Pancreas (tissue), 10 donors: ENCODE results near the gene VKORC1. TPM values are rescaled to one million over a fixed set of nuclear protein-coding genes. Genes with fewer than 3 reads are reported as not detected.

Source experiments
- ATAC-seq, 4 donors: fragments of 200-7000 bp; cut with Tn5 transposase; one replicate each; pipeline versions ENCODE4 v1.8.0 to v1.9.1; 2020; ENCODE audit warnings: mild to moderate bottlenecking in 4 of 4, moderate library complexity in 4 of 4
- DNase-seq, 6 donors: peaks; one replicate each; pipeline ENCODE4 v3.0.0-alpha.2; 2020
- FAIRE-seq: peaks from 2 replicates; lab custom pipeline; 2012; peaks lifted over from hg19 to GRCh38; lab: Jason Lieb, UNC
- H3K27ac ChIP-seq, 4 donors: fragments of 200-600 bp; sonication (generic); 1 replicate in 3 of 4; 2 replicates in 1 of 4; pipeline versions ENCODE4 v1.5.0 to v1.8.0; 2020
- H3K27me3 ChIP-seq, 4 donors: fragments of 200-600 bp; one replicate each; pipeline ENCODE4 v1.8.0; 2021
- H3K36me3 ChIP-seq, 3 donors: fragments of 200-600 bp; sonication (generic) in 1 of 3; one replicate each; pipeline versions ENCODE4 v1.5.0 to v1.8.0; 2020 to 2021
- H3K4me1 ChIP-seq, 3 donors: fragments of 200-600 bp; one replicate each; pipeline ENCODE4 v1.8.0; 2021
- H3K4me3 ChIP-seq, 4 donors: fragments of 200-600 bp; sonication (generic) in 2 of 4; one replicate each; pipeline versions ENCODE4 v1.5.0 to v1.8.0; 2020 to 2021
- H3K9me3 ChIP-seq, 4 donors: fragments of 200-600 bp; one replicate each; pipeline ENCODE4 v1.8.0; 2021
- CTCF ChIP-seq, 4 donors: fragments of 200-600 bp; sonication (generic) in 3 of 4; IDR thresholded peaks; one replicate each; pipeline versions ENCODE4 v1.5.0 to v1.8.0; 2021; ENCODE audit warnings: antibody characterized with exemption in 4 of 4
- WGBS, 2 donors: extraction: QIAGEN DNeasy Blood & Tissue Kit; methylation state at CpG; one replicate each; pipeline ENCODE4 v1.1.7; 2013; 5-methylcytosine and 5-hydroxymethylcytosine counted together
- intact Hi-C, 3 donors: fragments of 100-400 bp; cut with DNase I; formaldehyde crosslinking; loops; one replicate each; pipeline versions ENCODE4 v1.11.1 to v1.14.2; 2022
- polyA plus RNA-seq, 2 donors: library from polyadenylated mRNA; stranded (reverse); fragments of 200-250 nt; gene quantifications; one replicate each; pipeline ENCODE4 v1.2.3, GENCODE V29; 2013
- total RNA-seq, 6 donors: library from RNA; stranded (reverse); fragmentation: NEBNext Ultra II Directional in 4 of 6; extraction: Animal tissue kit (Norgen Biotek cat#: 25700) in 4 of 6; gene quantifications; one replicate each; pipeline versions ENCODE4 v1.2.1 to v1.2.4, GENCODE V29; 2021 to 2023
- donor health status: healthy with polysubstance abuse.
- donor health status: DM: no; HTN: no; CAD: no; lungs with moderate emphysema.
- donor health status: DM: no; HTN: no; CAD: no.
- donor health status: control.
- donor health status: control.
- donor health status: Bipolar disorder and iron deficiency.
- donor health status: DM: yes; HTN: yes; CAD: no.
- donor health status: DM: no; HTN: no; CAD: no.
- donor health status: DM: no; HTN: no; CAD: no.
- donor health status: DM: yes; HTN: yes; CAD: no.

Gene VKORC1
- total and polyA plus RNA-seq, 8 donors: 37.7 to 90.9 (median 50.2) TPM

DNA sequence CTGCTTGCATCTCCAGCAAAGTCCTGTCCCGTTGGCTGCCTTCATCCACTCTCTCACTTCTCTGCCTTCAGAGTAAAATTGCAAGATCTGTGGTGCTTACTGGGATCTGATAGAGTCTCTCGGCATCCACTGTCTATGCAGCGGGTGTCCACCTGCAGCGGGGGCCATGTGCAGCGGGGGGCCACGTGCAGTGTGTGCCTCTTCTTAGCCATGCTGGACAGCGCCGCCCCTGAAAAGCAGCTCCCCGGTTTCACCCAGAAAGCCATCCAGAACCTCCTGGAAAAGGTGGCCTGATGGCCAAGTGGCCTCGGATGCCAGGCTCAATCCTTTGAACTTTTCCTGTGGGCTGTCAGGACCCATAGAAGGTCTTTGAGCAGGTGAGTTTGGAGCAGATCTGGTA lies 51.7 kb downstream of the VKORC1 start:
- intact Hi-C loops: no loop called here
- no peak overlapping the region for H3K4me3 ChIP-seq
- TF ChIP-seq CTCF (IDR thresholded peaks at IDR 0.05): no peak
- no peaks in the 10 kb centered on the region for H3K9me3 ChIP-seq
- no peaks in the 10 kb centered on the region for H3K27me3 ChIP-seq
- WGBS, 2 donors: 78 to 84% methylated on average over 10 of the region's 10 CpGs
- H3K36me3 ChIP-seq: peaks cover under 1 to 24% (median 8%) of the 10 kb centered on the region in 3 donors
- no peak overlapping the region for H3K27ac ChIP-seq
- H3K4me1 ChIP-seq: no peaks in the 10 kb centered on the region
- no peak for ATAC-seq
- FAIRE-seq: no peak
- no peak for DNase-seq

Other genes with a start within 250 kb of the VKORC1 start
- gene BCL7C, start 200.7 kb downstream of the VKORC1 start, total RNA-seq: 10 to 100 TPM in 4 of 6 donors, 1 to 10 TPM in 2; 9.2 to 14.1 (median 10.7) TPM
- 10 to 100 TPM; 22.3 to 29.3 TPM for gene BCL7C, start 200.7 kb downstream of the VKORC1 start, polyA plus RNA-seq
- 1 to 10 TPM; 1.6 to 3.2 (median 1.9) TPM for gene CTF1, start 198.2 kb downstream of the VKORC1 start, total RNA-seq
- 1 to 10 TPM; 2.5 to 2.9 TPM for gene CTF1, start 198.2 kb downstream of the VKORC1 start, polyA plus RNA-seq
- 10 to 100 TPM in 1 of 6 donors, 1 to 10 TPM in 5; 3.8 to 13.5 (median 4.6) TPM for gene FBXL19, start 171.2 kb downstream of the VKORC1 start, total RNA-seq
- gene FBXL19, start 171.2 kb downstream of the VKORC1 start, polyA plus RNA-seq: 10 to 100 TPM; 10.1 to 26.8 TPM
- gene ORAI3, start 145.7 kb downstream of the VKORC1 start, total RNA-seq: 10 to 100 TPM in 4 of 6 donors, 1 to 10 TPM in 2; 8.6 to 12.5 (median 11.4) TPM
- 10 to 100 TPM in 1 of 2 donors, 1 to 10 TPM in 1; 9.5 to 10.3 TPM for gene ORAI3, start 145.7 kb downstream of the VKORC1 start, polyA plus RNA-seq
- gene SETD1A, start 137.0 kb downstream of the VKORC1 start, total RNA-seq: 10 to 100 TPM in 1 of 6 donors, 1 to 10 TPM in 5; 6.5 to 10.6 (median 8.3) TPM
- 10 to 100 TPM; 12.8 to 17.9 TPM for gene SETD1A, start 137.0 kb downstream of the VKORC1 start, polyA plus RNA-seq
- gene HSD3B7, start 109.6 kb downstream of the VKORC1 start, total RNA-seq: 10 to 100 TPM; 14.2 to 32.1 (median 17.3) TPM
- gene HSD3B7, start 109.6 kb downstream of the VKORC1 start, polyA plus RNA-seq: 10 to 100 TPM; 16.6 to 28.4 TPM
- gene STX1B, start 84.2 kb downstream of the VKORC1 start, total RNA-seq: 1 to 10 TPM in 1 of 6 donors, under 1 TPM in 5; 0.16 to 1.4 (median 0.56) TPM
- 1 to 10 TPM in 1 of 2 donors, under 1 TPM in 1; 0.82 to 2.4 TPM for gene STX1B, start 84.2 kb downstream of the VKORC1 start, polyA plus RNA-seq
- 10 to 100 TPM; 22.2 to 48.9 (median 26.9) TPM for gene STX4, start 61.2 kb downstream of the VKORC1 start, total RNA-seq
- 10 to 100 TPM; 91.8 to 94.4 TPM for gene STX4, start 61.2 kb downstream of the VKORC1 start, polyA plus RNA-seq
- 1 to 10 TPM; 1.5 to 5.5 (median 3.3) TPM for gene ZNF668, start 20.6 kb downstream of the VKORC1 start, total RNA-seq
- gene ZNF668, start 20.6 kb downstream of the VKORC1 start, polyA plus RNA-seq: 1 to 10 TPM; 4.5 to 6.4 TPM
- 10 to 100 TPM in 1 of 6 donors, 1 to 10 TPM in 5; 5.6 to 12.6 (median 7.0) TPM for gene ZNF646, start 20.4 kb downstream of the VKORC1 start, total RNA-seq
- gene ZNF646, start 20.4 kb downstream of the VKORC1 start, polyA plus RNA-seq: 10 to 100 TPM in 1 of 2 donors, 1 to 10 TPM in 1; 3.9 to 10.7 TPM
- 1 to 10 TPM in 5 of 6 donors, under 1 TPM in 1; 0.52 to 2.1 (median 1.3) TPM for gene PRSS53, start 5.9 kb downstream of the VKORC1 start, total RNA-seq
- 1 to 10 TPM; 5.3 to 8.2 TPM for gene PRSS53, start 5.9 kb downstream of the VKORC1 start, polyA plus RNA-seq
- 10 to 100 TPM; 25.7 to 64.2 (median 37.0) TPM for gene BCKDK, start 13.6 kb upstream of the VKORC1 start, total RNA-seq
- gene BCKDK, start 13.6 kb upstream of the VKORC1 start, polyA plus RNA-seq: 10 to 100 TPM; 27.4 to 30.7 TPM
- gene KAT8, start 22.9 kb upstream of the VKORC1 start, total RNA-seq: 10 to 100 TPM; 31.5 to 40.7 (median 37.6) TPM
- 10 to 100 TPM; 56.0 to 71.7 TPM for gene KAT8, start 22.9 kb upstream of the VKORC1 start, polyA plus RNA-seq
- gene PRSS8, start 40.9 kb upstream of the VKORC1 start, total RNA-seq: 10 to 100 TPM; 32.5 to 89.3 (median 53.8) TPM
- gene PRSS8, start 40.9 kb upstream of the VKORC1 start, polyA plus RNA-seq: 10 to 100 TPM; 69.8 to 70.6 TPM
- 1 to 10 TPM in 2 of 6 donors, under 1 TPM in 4; 0.14 to 3.1 (median 0.79) TPM for gene PRSS36, start 55.3 kb upstream of the VKORC1 start, total RNA-seq
- gene PRSS36, start 55.3 kb upstream of the VKORC1 start, polyA plus RNA-seq: 1 to 10 TPM; 1.9 to 2.7 TPM
- gene FUS, start 85.3 kb upstream of the VKORC1 start, total RNA-seq: 100 to 1,000 TPM in 3 of 6 donors, 10 to 100 TPM in 3; 69.4 to 134 (median 89.7) TPM
- 100 to 1,000 TPM; 243 to 379 TPM for gene FUS, start 85.3 kb upstream of the VKORC1 start, polyA plus RNA-seq
- gene PYCARD, start 108.0 kb upstream of the VKORC1 start, total RNA-seq: 10 to 100 TPM in 2 of 6 donors, 1 to 10 TPM in 4; 3.3 to 27.3 (median 6.7) TPM
- gene PYCARD, start 108.0 kb upstream of the VKORC1 start, polyA plus RNA-seq: 10 to 100 TPM; 13.9 to 14.1 TPM
- under 1 TPM in 1 of 6 donors, not detected in 5; 0.12 TPM for gene TRIM72, start 119.3 kb upstream of the VKORC1 start, total RNA-seq
- gene TRIM72, start 119.3 kb upstream of the VKORC1 start, polyA plus RNA-seq: under 1 TPM; under 0.01 to 0.02 TPM
- gene PYDC1, start 122.3 kb upstream of the VKORC1 start, total RNA-seq: not detected
- not detected for gene PYDC1, start 122.3 kb upstream of the VKORC1 start, polyA plus RNA-seq
- 10 to 100 TPM in 1 of 6 donors, 1 to 10 TPM in 3, under 1 TPM in 2; 0.32 to 15.9 (median 2.3) TPM for gene ITGAM, start 165.2 kb upstream of the VKORC1 start, total RNA-seq
- 1 to 10 TPM; 1.8 to 3.5 TPM for gene ITGAM, start 165.2 kb upstream of the VKORC1 start, polyA plus RNA-seq